PC-9 (cell line): Measurements from ENCODE around the gene NUDT2. TPM values are rescaled to one million over a fixed set of nuclear protein-coding genes. Genes with fewer than 3 reads are reported as not detected.

ENCODE experiments used
- BruUV-seq: library from RNA; stranded (reverse); fragments of 400-500 nt; replicated peaks from 2 replicates; lab custom pipeline; 2021; lab: Mats Ljungman, UMichigan
- CTCF ChIA-PET: fragments of 300-600 bp; sonication (Branson Sonifier 250); formaldehyde crosslinking; loops from one replicate; lab custom pipeline; 2022; ENCODE audit warnings: antibody characterized with exemption; lab: Charles Lee
- POLR2A ChIA-PET: fragments of 300-600 bp; sonication (Branson Sonifier 250); formaldehyde crosslinking; loops from one replicate; lab custom pipeline; 2022; ENCODE audit warnings: antibody characterized with exemption; ENCODE audit not compliant: unreplicated experiment; lab: Charles Lee
- DNase-seq, 2 experiments: peaks; one replicate each; pipeline versions ENCODE4 v3.0.0 to v3.0.0-alpha.2; 2015 to 2022; ENCODE audit warnings: mixed read lengths in 1 of 2
- H2AFZ ChIP-seq: fragments of 200-600 bp; sonication (generic); 2 replicates; pipeline ENCODE4 v1.8.1; 2017; ENCODE audit warnings: antibody characterized with exemption
- H3F3A ChIP-seq: fragments of 200-600 bp; sonication (generic); 2 replicates; pipeline ENCODE4 v1.8.1; 2017; ENCODE audit warnings: antibody characterized with exemption, mild to moderate bottlenecking, low read depth; ENCODE audit not compliant: insufficient read depth
- H3K27ac ChIP-seq: fragments of 200-600 bp; sonication (generic); 2 replicates; pipeline ENCODE4 v1.6.1; 2016; ENCODE audit warnings: mixed run types
- H3K27me3 ChIP-seq: fragments of 200-600 bp; sonication (generic); 2 replicates; pipeline ENCODE4 v1.6.1; 2016; ENCODE audit warnings: low read depth, mixed run types; ENCODE audit not compliant: insufficient read depth
- H3K36me3 ChIP-seq: fragments of 200-600 bp; sonication (generic); 2 replicates; pipeline ENCODE4 v1.6.1; 2016; ENCODE audit warnings: low read depth, mixed run types
- H3K4me1 ChIP-seq: fragments of 200-600 bp; sonication (generic); replicated peaks from 2 replicates; pipeline ENCODE4 v1.6.1; 2016; ENCODE audit warnings: mixed run types; ENCODE audit not compliant: insufficient read depth
- H3K4me2 ChIP-seq: fragments of 200-600 bp; sonication (generic); 2 replicates; pipeline ENCODE4 v1.6.1; 2017; ENCODE audit warnings: mixed run types
- H3K4me3 ChIP-seq: fragments of 200-600 bp; sonication (generic); 2 replicates; pipeline ENCODE4 v1.6.1; 2016; ENCODE audit warnings: mixed run types
- H3K79me2 ChIP-seq: fragments of 200-600 bp; sonication (generic); 2 replicates; pipeline ENCODE4 v1.6.1; 2017; ENCODE audit warnings: low read depth, mixed run types
- H3K9me2 ChIP-seq: fragments of 200-600 bp; sonication (generic); 2 replicates; pipeline ENCODE4 v1.8.1; 2017; ENCODE audit warnings: mild to moderate bottlenecking; ENCODE audit not compliant: insufficient read depth
- H3K9me3 ChIP-seq: fragments of 200-600 bp; sonication (generic); 2 replicates; pipeline ENCODE4 v1.8.1; 2016; ENCODE audit warnings: low read depth; ENCODE audit not compliant: insufficient read depth
- H4K20me1 ChIP-seq: fragments of 200-600 bp; sonication (generic); 2 replicates; pipeline ENCODE4 v1.8.1; 2017; ENCODE audit not compliant: insufficient read depth
- CTCF ChIP-seq: fragments of 200-600 bp; sonication (generic); conservative IDR thresholded peaks from 2 replicates; pipeline ENCODE4 v1.6.1; 2017; ENCODE audit warnings: mixed run types, antibody characterized with exemption, mild to moderate bottlenecking, moderate library complexity
- EZH2 ChIP-seq: fragments of 200-600 bp; sonication (generic); IDR thresholded peaks from 2 replicates; pipeline ENCODE4 v1.8.0; 2017; ENCODE audit warnings: antibody characterized with exemption, low read depth
- intact Hi-C: fragments of 100-400 bp; cut with micrococcal nuclease; formaldehyde crosslinking; loops from one replicate; pipeline ENCODE4 v1.10.0; 2022; ENCODE audit not compliant: unreplicated experiment
- total RNA-seq: library from RNA; stranded (reverse); gene quantifications from 2 replicates; pipeline ENCODE4 v1.2.3, GENCODE V29; 2021

The NUDT2 gene
- total RNA-seq, 1 experiment from 2014 or later, result 31.3 TPM

- no peak overlapping the region for H3K27ac ChIP-seq
- BruUV-seq, result no TSS peak
Measured at GRCh38 chr9:34343605-34344004, 14.2 kb downstream of the NUDT2 start.

GRCh38 chr9:34346873-34347799 lies 17.8 kb downstream of the NUDT2 start:
- no peaks in the 10 kb centered on the region for H3K9me3 ChIP-seq
- no peak overlapping the region for H2AFZ ChIP-seq
- no peaks in the 10 kb centered on the region for H3K4me1 ChIP-seq
- no peaks in the 10 kb centered on the region for H3K79me2 ChIP-seq
- DNase-seq, result no peak
- CTCF ChIA-PET, result no interaction called here
- intact Hi-C loops, result no loop called here
- POLR2A ChIA-PET, result no interaction called here
- no TSS peak for BruUV-seq
- H3K4me3 ChIP-seq, result no peak overlapping the region
- TF ChIP-seq CTCF, result no peak
- TF ChIP-seq EZH2, result no peak
- H4K20me1 ChIP-seq, result no peaks in the 10 kb centered on the region
- H3K36me3 ChIP-seq, result no peaks in the 10 kb centered on the region
- H3K27me3 ChIP-seq, result no peaks in the 10 kb centered on the region
- no peaks in the 10 kb centered on the region for H3K9me2 ChIP-seq
- H3F3A ChIP-seq, result no peaks in the 10 kb centered on the region
- H3K27ac ChIP-seq, result no peak overlapping the region
- H3K4me2 ChIP-seq, result no peak overlapping the region

More at GRCh38 chr9:34343605-34344004, 14.2 kb downstream of the NUDT2 start:
- Histone ChIP-seq H3K9me3 (no peaks in the 10 kb centered on the region), H3K4me3 (no peak overlapping the region), H3K9me2 (no peaks in the 10 kb centered on the region), H3K36me3 (no peaks in the 10 kb centered on the region), H3F3A (no peaks in the 10 kb centered on the region), H3K27me3 (no peaks in the 10 kb centered on the region), H3K79me2 (no peaks in the 10 kb centered on the region), H3K4me1 (no peaks in the 10 kb centered on the region), H3K4me2 (no peak overlapping the region), H2AFZ (no peak overlapping the region), H4K20me1 (no peaks in the 10 kb centered on the region)
- intact Hi-C loops, result no loop called here
- CTCF ChIA-PET, result no interaction called here
- DNase-seq, result no peak
- POLR2A ChIA-PET, result no interaction called here
- TF ChIP-seq CTCF, result no peak
- TF ChIP-seq EZH2, result no peak

GRCh38 chr9:34347800-34348158 lies 18.4 kb downstream of the NUDT2 start:
- no peaks in the 10 kb centered on the region for H3K9me2 ChIP-seq
- no peaks in the 10 kb centered on the region for H3K4me1 ChIP-seq
- no TSS peak for BruUV-seq
- no peaks in the 10 kb centered on the region for H3K36me3 ChIP-seq
- ChIA-PET POLR2A (no interaction called here), CTCF (no interaction called here)
- H3K79me2 ChIP-seq, result no peaks in the 10 kb centered on the region
- H3K9me3 ChIP-seq, result no peaks in the 10 kb centered on the region
- H4K20me1 ChIP-seq, result no peaks in the 10 kb centered on the region
- no peaks in the 10 kb centered on the region for H3K27me3 ChIP-seq
- intact Hi-C loops, result no loop called here
- no peak overlapping the region for H3K4me3 ChIP-seq
- TF ChIP-seq EZH2, result no peak
- TF ChIP-seq CTCF, result no peak
- no peaks in the 10 kb centered on the region for H3F3A ChIP-seq
- H3K4me2 ChIP-seq, result no peak overlapping the region
- no peak overlapping the region for H2AFZ ChIP-seq
- DNase-seq, result no peak
- H3K27ac ChIP-seq, result no peak overlapping the region
